ENCODE results near the gene LAMP5. TPM values are rescaled to one million over a fixed set of nuclear protein-coding genes. Genes with fewer than 3 reads are reported as not detected.

The LAMP5 gene, protein sequence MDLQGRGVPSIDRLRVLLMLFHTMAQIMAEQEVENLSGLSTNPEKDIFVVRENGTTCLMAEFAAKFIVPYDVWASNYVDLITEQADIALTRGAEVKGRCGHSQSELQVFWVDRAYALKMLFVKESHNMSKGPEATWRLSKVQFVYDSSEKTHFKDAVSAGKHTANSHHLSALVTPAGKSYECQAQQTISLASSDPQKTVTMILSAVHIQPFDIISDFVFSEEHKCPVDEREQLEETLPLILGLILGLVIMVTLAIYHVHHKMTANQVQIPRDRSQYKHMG
- 0.98 and 1.0 TPM in 2 replicates for total RNA-seq (2014; rRNA removed)
- 1.2 TPM for polyA plus RNA-seq (2012)

GRCh38 chr20:9514461-9515213, at the start of gene LAMP5:
TSS of gene LAMP5 (plus strand) at chr20:9514590. CDS start at chr20:9514853, 263 bp downstream.
- peak; percentile 51 for DNase-seq (ENCODE audit: low read depth)

- DNase-seq (ENCODE audit: low read depth): no peak
These were observed 46.4 kb upstream of the LAMP5 start for GRCh38 chr20:9467995-9468394.

DNA sequence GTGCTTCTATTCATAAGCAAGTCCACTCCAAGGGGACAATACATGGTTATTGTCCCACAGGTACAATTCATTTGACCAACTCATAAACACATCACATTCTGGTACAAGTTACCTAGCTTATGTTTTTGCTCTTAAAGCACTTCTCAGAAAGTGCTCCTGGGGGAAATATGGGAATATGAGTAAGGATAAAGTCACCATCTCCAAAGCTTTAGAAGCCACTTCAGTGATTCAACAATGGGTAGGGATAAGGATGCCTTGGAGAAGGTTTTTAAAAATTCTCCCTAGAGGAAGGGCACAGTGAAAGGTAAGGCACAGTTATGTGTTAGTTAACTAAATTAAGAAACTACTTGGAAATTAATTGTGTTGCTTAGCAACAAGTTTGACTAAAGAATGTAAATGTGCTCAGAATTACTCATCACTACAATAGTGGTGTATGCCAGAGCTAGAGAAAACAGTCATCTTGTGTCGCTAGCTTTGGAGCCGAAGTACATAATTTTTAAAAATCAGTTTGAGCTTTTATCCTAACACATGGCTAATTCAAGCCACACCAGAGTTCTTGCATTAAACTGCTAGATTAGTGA, 39.5 kb upstream of the LAMP5 start:
- DNase-seq (ENCODE audit: low read depth): peak; percentile 59

DNA sequence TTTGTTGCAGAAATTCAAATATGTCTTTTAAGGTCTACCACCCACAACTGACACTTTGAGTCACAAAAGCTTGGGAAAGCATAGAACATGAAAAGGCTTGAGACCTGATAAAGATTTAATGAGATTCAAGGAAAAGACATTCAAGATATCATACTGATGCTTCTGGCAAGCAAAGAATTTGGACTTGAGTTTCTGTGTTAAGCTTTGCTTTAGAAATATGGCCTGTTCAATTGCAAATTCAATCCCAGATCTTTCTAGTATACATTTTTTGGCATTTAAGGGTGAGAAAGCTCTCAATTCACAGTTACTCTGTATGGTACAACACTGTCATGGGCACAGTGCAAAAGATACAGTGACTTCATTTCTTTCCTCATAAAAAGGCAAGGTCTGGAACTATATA, 38.9 kb upstream of the LAMP5 start:
- no peak for DNase-seq (ENCODE audit: low read depth)

- DNase-seq (ENCODE audit: low read depth): no peak
These were observed 38.2 kb upstream of the LAMP5 start for GRCh38 chr20:9476174-9476573.

DNA sequence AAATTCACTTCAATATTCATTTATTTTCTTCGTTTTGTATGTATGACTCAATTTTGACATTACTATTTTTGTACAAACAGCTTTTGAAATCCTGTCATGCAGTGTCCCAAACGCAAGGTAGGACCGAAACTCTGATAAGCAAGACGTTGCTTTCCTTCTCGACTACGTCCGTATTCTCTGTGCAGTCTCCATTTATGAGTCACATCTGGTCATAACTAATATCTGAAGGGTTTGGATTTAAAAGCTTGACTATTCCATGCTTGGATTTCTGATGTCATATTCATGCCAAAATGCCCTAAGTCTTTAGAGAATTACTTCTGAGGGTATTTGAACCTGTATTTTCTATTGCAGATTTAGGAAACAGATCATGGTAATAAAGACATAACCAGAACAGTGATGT, 37.8 kb upstream of the LAMP5 start:
- DNase-seq (ENCODE audit: low read depth): no peak

GRCh38 chr20:9478771-9479170, 35.6 kb upstream of the LAMP5 start:
- no peak for DNase-seq (ENCODE audit: low read depth)

DNA sequence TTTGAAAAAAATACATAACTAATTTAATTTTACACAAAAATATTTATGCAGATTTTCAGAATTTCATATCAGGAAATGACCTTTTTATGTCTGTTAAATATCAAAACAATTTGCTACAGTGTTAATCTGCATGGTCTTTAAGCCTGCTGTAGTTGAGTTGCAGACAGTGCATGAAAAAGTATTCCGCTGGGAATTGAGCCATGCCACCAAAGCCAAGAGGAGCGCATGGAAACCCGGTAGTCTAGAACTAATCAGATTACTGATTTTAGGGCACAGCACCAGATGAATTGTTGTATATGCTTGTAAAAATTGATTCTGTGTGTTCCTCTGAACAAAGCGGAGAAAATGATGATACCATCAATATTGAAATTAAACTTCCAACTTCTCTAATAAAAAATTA, 34.3 kb upstream of the LAMP5 start:
- DNase-seq (ENCODE audit: low read depth): no peak

- no peak for DNase-seq (ENCODE audit: low read depth)
These were observed 32.2 kb upstream of the LAMP5 start for GRCh38 chr20:9482180-9482579.

DNA sequence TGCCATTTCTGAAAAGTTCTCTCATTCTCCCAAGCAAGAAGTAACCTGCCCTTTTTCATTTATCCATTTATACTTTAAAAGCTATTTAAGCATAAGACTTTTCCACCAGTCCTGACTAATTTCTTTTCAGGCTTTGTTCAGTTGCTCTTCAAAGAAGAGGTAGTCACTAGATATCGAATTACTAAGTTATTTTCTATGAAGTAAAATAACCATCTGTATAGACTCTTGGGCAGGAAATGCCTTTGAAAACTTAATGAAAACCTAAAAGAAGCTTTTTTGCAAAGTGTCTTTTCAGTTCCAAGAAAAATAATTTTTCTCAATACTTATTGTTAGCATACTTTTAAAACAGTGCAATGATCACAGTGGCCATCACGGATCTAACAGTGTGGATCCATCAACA, 31.3 kb upstream of the LAMP5 start:
- peak; percentile 48 for DNase-seq (ENCODE audit: low read depth)

GRCh38 chr20:9485614-9486340, 28.6 kb upstream of the LAMP5 start:
- DNase-seq (ENCODE audit: low read depth): peak; percentile 74

GRCh38 chr20:9487231-9487630, 27.2 kb upstream of the LAMP5 start:
- DNase-seq (ENCODE audit: low read depth): no peak

GRCh38 chr20:9488063-9488462, 26.3 kb upstream of the LAMP5 start:
- peak; percentile 76 for DNase-seq (ENCODE audit: low read depth)

DNA sequence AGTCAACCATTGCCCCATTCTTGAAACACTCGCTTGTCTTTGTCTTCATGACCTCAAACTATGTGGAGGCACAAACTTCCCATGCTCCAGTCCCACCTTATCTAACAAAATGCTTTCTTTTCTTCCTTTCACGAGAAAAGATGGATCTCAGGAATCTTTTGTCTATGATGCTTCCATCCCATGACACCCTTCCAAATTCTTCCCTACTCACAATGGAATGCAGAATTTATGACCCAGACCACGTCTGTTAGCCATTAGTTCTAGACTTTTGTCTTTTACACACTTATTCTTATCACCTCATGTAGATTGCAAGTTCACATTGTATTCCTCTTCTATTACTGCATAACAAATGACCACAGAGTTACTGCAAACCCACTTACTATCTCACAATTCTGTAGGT, 24.2 kb upstream of the LAMP5 start:
- DNase-seq (ENCODE audit: low read depth): no peak

GRCh38 chr20:9490631-9491030, 23.8 kb upstream of the LAMP5 start:
- no peak for DNase-seq (ENCODE audit: low read depth)

DNA sequence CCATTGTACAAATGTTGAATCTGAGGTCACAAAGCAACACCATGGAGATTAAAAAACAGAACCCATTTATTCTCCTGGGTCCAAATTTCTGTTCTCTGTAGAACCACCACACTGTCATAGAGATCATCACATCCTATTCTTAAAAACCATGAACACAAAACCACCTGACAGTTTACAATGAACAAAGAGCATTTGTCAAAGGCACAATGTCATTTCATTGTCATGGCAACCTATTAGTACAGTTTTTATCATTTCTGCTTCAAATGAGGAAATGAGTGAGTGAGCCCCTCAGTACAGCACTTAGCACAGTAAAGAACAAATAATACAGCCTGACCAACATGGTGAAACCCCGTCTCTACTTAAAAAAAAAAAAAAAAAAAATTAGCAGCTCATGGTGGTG, 23.1 kb upstream of the LAMP5 start:
- DNase-seq (ENCODE audit: low read depth): peak; percentile 38

- peak; percentile 90 for DNase-seq (ENCODE audit: low read depth)
These were observed 22.3 kb upstream of the LAMP5 start for GRCh38 chr20:9492067-9492466.

DNA sequence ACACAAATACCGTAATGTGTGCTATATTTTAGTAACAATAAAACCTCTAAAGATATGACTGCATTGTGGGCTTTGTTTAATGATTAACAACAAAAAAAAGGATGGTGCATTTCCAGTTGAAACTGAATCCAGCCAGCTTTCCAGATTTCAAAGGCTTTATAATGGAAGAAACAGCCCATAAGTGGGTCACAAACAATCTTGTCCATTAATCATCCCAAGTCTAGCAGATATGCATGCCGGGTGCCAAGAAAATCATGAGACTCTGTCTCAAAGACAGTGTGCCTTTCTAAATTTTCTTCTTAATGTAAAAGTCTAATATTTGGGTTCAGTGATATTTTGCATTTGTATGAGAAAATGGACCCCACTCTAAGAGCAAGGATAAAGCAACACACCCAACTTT, 20.6 kb upstream of the LAMP5 start:
- no peak for DNase-seq (ENCODE audit: low read depth)

DNA sequence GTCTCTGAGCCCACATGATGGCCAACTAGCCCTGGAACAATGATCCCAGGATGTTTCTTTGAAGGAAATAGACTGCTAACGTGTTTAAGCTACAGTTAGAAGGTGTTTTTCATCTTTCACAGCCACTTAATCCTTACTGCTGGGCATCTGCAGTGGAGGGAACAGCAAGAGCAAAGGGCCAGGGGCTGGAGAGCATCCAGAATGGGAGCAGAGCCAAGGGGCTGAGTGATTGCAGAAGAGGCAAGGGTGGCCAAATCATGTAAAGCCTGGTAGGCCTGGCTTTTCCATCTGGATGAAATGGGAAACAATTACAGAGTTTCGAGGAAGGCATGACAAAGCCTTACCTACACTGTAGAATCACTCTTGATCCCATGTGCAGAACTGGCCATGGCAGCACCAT, 18.7 kb upstream of the LAMP5 start:
- DNase-seq (ENCODE audit: low read depth): no peak

GRCh38 chr20:9496155-9496554, 18.2 kb upstream of the LAMP5 start:
- DNase-seq (ENCODE audit: low read depth): no peak

- peak; percentile 62 for DNase-seq (ENCODE audit: low read depth)
These were observed 16.1 kb upstream of the LAMP5 start for GRCh38 chr20:9498322-9498721.
